DMS 273 (cell line): ENCODE results near the gene LTBP3.
A peak's percentile ranks its signal among the peaks of the same experiment; 100 is the strongest.
"Not testable (repeated sequence)": the region's sequence is repeated elsewhere in the genome, so short reads cannot be mapped to it uniquely, and the experiment has no call there.

Experiments
- DNase-seq: peaks from one replicate; lab custom pipeline; 2025; ENCODE audit not compliant: unreplicated experiment; lab: John Stamatoyannopoulos, UW

The LTBP3 gene

DNA sequence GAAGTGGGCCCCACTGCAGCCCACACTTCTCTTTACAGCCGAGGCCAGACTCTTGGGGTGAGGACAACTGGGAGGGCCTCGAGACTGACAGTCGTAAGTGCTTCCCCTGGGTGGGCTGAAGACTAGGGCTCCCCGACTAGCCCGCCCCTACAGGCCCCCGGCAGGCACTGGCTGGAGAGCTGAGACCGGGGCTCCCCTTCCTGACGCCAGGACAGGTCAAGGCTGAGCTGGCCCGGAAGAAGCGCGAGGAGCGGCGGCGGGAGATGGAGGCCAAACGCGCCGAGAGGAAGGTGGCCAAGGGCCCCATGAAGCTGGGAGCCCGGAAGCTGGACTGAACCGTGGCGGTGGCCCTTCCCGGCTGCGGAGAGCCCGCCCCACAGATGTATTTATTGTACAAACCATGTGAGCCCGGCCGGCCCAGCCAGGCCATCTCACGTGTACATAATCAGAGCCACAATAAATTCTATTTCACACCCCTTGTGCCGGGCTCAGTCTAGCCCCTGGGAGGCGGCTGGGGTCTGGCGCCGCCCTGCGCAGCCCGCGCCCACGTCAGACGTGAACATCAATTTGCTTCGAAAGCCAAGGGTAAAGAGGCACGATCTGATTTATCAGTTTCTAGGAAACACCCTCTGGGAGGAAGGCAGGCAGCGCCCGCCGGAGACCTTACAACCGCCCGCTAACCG, 19.8 kb downstream of the LTBP3 start:
- DNase-seq: no peak

DNA sequence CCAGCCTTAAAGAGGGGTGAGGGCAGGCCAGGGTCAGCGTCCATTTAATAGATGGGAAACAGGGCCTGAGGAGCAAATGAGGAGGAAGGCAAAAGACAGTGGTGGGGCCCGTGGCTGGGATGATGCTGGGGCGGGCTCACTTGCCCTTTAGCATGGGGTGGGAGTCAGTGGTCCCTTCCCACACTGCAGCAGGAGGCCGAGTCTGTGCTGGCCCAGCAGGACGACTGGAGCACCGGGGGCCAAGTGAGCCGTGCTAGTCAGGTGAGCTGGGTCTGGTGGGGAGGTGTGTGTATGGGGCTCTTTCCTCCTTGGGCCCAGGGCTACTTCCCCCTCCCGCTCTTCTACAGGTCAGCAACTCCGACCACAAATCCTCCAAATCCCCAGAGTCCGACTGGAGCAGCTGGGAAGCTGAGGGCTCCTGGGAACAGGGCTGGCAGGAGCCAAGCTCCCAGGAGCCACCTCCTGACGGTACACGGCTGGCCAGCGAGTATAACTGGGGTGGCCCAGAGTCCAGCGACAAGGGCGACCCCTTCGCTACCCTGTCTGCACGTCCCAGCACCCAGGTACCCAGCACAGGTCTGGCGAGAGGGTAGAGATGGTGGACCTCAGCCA, 20.4 kb downstream of the LTBP3 start:
- no peak for DNase-seq

GRCh38 chr11:65537296-65537597, 20.9 kb downstream of the LTBP3 start:
- no peak for DNase-seq

- DNase-seq: no peak
Measured at GRCh38 chr11:65536412-65537295, 21.5 kb downstream of the LTBP3 start.

GRCh38 chr11:65535102-65535501, 23.1 kb downstream of the LTBP3 start:
- DNase-seq: no peak

- no peak for DNase-seq
Measured at GRCh38 chr11:65532388-65533064, 25.6 kb downstream of the LTBP3 start.

GRCh38 chr11:65530157-65530496, 28.0 kb downstream of the LTBP3 start:
- no peak for DNase-seq

GRCh38 chr11:65529475-65530156, 28.5 kb downstream of the LTBP3 start:
- DNase-seq: no peak

DNA sequence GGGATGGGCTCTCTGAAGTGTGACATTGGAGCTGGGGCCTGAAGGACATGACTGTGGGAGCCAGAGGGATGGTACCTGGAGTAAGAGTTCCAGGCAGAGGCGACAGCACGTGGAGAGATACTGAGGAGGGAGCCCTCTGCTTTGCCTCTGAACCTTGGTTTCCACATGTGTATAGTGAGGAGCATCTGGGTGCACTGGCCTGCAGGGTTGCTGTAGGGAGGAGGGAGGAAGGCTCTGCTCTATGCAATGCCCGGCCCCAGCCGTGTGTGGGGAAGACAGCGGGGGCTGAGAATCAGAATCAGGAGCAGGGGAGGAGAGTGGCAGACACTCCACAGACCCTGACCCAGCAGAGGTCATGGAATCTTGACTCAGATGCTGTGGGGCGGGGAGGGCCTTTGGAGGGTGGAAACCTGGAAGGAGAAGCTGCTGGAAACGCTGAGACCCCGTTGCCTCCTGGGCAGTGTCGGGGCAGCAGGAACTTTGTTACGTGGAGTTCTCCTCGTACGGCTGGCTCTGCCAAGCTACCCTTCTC, 29.3 kb downstream of the LTBP3 start:
- no peak for DNase-seq

- no peak for DNase-seq
Measured at GRCh38 chr11:65526744-65527143, 31.4 kb downstream of the LTBP3 start.

- no peak for DNase-seq
Measured at GRCh38 chr11:65525546-65526480, 32.3 kb downstream of the LTBP3 start.

- peak; percentile 65 for DNase-seq
Measured at GRCh38 chr11:65524741-65525545, 33.2 kb downstream of the LTBP3 start, which contains the start of gene SCYL1. Gene SCYL1 (plus strand): TSS chr11:65525083. CDS start chr11:65525154, 71 bp downstream.

DNA sequence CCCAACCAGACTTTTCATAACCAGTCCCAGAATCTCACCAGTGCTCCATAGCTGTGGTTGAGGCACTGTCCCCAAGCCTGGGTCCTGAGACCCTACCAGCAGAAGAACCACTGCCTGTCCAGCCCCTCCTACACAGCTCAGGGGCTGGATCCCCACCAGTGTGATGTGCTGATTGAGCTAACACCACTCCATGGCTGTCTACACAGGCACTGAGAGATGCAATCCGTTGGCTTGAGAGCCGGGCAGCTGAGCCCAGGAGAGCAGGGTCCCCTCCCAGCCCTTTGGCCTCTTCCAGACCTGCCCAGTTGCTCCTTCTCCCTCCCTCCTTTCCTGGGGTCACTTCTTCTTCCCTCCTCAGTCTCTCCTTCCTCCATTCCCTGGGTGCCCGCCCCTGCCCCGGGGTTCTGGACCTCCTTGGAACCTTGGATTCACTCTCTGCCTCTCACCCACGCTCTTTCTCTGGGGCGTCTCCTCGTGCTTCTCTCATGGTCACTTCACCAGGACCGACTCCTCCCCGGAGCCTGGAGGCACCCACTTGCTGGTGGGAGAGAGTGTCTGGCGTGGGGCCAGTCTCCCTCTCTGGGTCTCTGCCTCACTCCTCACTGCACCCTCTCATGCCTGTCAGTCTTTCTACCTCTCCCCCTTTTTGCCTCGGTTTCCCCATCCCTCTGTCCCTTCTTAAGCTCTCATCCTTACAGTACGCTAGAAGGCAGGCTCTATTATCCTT, 34.0 kb downstream of the LTBP3 start:
- no peak for DNase-seq

DNA sequence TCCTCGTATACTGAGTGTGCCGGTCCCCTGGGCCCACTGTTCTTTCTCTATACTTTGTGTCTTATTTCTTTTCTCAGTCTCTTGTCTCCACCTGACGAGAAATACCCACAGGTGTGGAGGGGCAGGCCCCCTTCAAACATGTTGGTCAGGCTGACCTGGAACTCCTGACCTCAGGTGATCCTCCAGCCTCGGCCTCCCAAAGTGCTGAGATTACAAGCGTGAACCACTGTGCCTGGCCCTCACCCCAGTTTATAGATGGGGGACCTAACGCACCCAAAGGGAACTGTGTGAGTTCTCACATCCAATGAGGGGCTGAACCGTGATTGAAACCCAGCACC, 34.6 kb downstream of the LTBP3 start:
- DNase-seq: not testable (repeated sequence)

- DNase-seq: not testable (repeated sequence)
Measured at GRCh38 chr11:65522718-65523630, 35.2 kb downstream of the LTBP3 start.

DNA sequence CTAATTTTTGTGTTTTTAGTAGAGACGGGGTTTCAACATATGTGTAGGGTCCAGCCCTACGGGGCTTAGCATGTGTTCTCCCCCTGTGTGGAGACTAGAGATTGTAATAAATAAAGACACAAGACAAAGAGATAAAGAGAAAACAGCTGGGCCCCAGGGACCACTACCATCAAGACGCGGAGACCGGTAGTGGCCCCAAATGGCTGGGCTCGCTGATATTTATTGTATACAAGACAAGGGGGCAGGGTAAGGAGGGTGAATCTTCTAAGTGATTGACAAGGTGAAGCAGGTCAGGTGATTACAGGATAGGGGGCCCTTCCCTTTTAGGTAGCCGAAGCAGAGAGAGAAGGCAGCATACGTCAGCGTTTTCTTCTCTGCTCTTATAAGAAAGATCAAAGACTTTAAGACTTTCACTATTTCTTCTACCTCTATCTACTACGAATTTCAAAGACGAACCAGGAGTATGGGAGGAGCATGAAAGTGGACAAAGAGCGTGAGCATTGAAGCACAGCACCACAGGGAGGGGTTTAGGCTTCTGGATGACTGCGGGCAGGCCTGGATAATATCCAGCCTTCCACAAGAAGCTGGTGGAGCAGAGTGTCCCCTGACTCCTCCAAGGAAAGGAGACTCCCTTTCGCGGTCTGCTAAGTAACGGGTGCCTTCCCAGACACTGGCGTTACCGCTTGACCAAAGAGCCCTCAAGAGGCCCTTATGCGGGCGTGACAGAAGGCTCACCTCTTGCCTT, 36.2 kb downstream of the LTBP3 start:
- not testable (repeated sequence) for DNase-seq
